WTC11 (cell line): ENCODE data around the gene GGT1. TPM values are rescaled to one million over a fixed set of nuclear protein-coding genes. Genes with fewer than 3 reads are reported as not detected.
A peak's percentile ranks its signal among the peaks of the same experiment; 100 is the strongest.

Experiments
- CDX4 ChIP-seq: fragments of 250-450 bp; sonication (Bioruptor Pico); IDR thresholded peaks from 2 replicates; pipeline ENCODE4 v1.9.0; 2021; ENCODE audit warnings: moderate library complexity, mild to moderate bottlenecking, inconsistent platforms, borderline replicate concordance
- E2F5 ChIP-seq: sonication (generic); formaldehyde crosslinking; IDR thresholded peaks from 2 replicates; pipeline ENCODE4 v1.8.1; 2022; ENCODE audit warnings: mild to moderate bottlenecking, moderate library complexity, missing genetic modification reagents
- ETV6 ChIP-seq: sonication (generic); formaldehyde crosslinking; IDR thresholded peaks from 2 replicates; pipeline ENCODE4 v1.8.1; 2022; ENCODE audit warnings: mild to moderate bottlenecking, missing genetic modification reagents
- FOXK1 ChIP-seq: sonication (generic); formaldehyde crosslinking; IDR thresholded peaks from 2 replicates; pipeline ENCODE4 v1.8.0; 2022; ENCODE audit warnings: mild to moderate bottlenecking, moderate library complexity, missing genetic modification reagents
- GRHL2 ChIP-seq: fragments of 250-450 bp; sonication (Bioruptor Pico); IDR thresholded peaks from 2 replicates; pipeline ENCODE4 v1.8.0; 2022; ENCODE audit warnings: mild to moderate bottlenecking, moderate library complexity; ENCODE audit not compliant: insufficient replicate concordance, severe bottlenecking
- HMGXB4 ChIP-seq: sonication (generic); formaldehyde crosslinking; IDR thresholded peaks from 2 replicates; pipeline ENCODE4 v1.8.1; 2023; ENCODE audit warnings: mild to moderate bottlenecking, moderate library complexity, missing genetic modification reagents
- NFATC4 ChIP-seq: fragments of 250-450 bp; sonication (Bioruptor Pico); IDR thresholded peaks from 2 replicates; pipeline ENCODE4 v1.9.0; 2021; ENCODE audit warnings: mild to moderate bottlenecking
- RELA ChIP-seq: sonication (generic); formaldehyde crosslinking; IDR thresholded peaks from 2 replicates; pipeline ENCODE4 v1.8.1; 2022; ENCODE audit warnings: missing genetic modification reagents, mild to moderate bottlenecking, borderline replicate concordance
- SMAD4 ChIP-seq: sonication (generic); formaldehyde crosslinking; IDR thresholded peaks from 2 replicates; pipeline ENCODE4 v1.8.0; 2022; ENCODE audit warnings: mild to moderate bottlenecking, missing genetic modification reagents
- SOX15 ChIP-seq: fragments of 250-450 bp; sonication (Bioruptor Pico); IDR thresholded peaks from 2 replicates; pipeline ENCODE4 v1.9.0; 2021; ENCODE audit warnings: mild to moderate bottlenecking
- ZBTB21 ChIP-seq: sonication (generic); formaldehyde crosslinking; IDR thresholded peaks from 2 replicates; pipeline ENCODE4 v1.8.1; 2023; ENCODE audit warnings: mild to moderate bottlenecking, missing genetic modification reagents, borderline replicate concordance
- ZNF416 ChIP-seq: fragments of 250-450 bp; sonication (Bioruptor Pico); IDR thresholded peaks from 2 replicates; pipeline ENCODE4 v1.9.0; 2021; ENCODE audit warnings: mild to moderate bottlenecking, inconsistent platforms
- ZNF423 ChIP-seq: fragments of 250-450 bp; sonication (Bioruptor Pico); IDR thresholded peaks from 2 replicates; pipeline ENCODE4 v2.1.2; 2022; ENCODE audit warnings: mild to moderate bottlenecking, moderate library complexity
- ZNF532 ChIP-seq: fragments of 250-450 bp; sonication (Bioruptor Pico); IDR thresholded peaks from 2 replicates; pipeline ENCODE4 v1.9.0; 2021; ENCODE audit warnings: mild to moderate bottlenecking, borderline replicate concordance
- ZNF671 ChIP-seq: fragments of 250-450 bp; sonication (Bioruptor Pico); IDR thresholded peaks from 2 replicates; pipeline ENCODE4 v1.8.0; 2021; ENCODE audit warnings: mild to moderate bottlenecking
- total RNA-seq: library from RNA; stranded (reverse); gene quantifications from 3 replicates; pipeline ENCODE4 v1.2.3, GENCODE V29; 2021
- TF ChIP-seq, protein P1 (sequence below): sonication (generic); formaldehyde crosslinking; IDR thresholded peaks from 2 replicates; pipeline ENCODE4 v1.8.0; 2023; ENCODE audit warnings: mild to moderate bottlenecking, missing genetic modification reagents
- TF ChIP-seq, protein P2 (sequence below): sonication (generic); formaldehyde crosslinking; IDR thresholded peaks from 2 replicates; pipeline ENCODE4 v1.8.0; 2022; ENCODE audit warnings: mild to moderate bottlenecking, missing genetic modification reagents
- TF ChIP-seq, protein P3 (sequence below): fragments of 250-450 bp; sonication (Bioruptor Pico); IDR thresholded peaks from 2 replicates; pipeline ENCODE4 v1.8.0; 2021; ENCODE audit warnings: mild to moderate bottlenecking
- TF ChIP-seq, protein P4 (sequence below): sonication (generic); formaldehyde crosslinking; IDR thresholded peaks from 2 replicates; pipeline ENCODE4 v1.8.1; 2022; ENCODE audit warnings: low read depth, missing genetic modification reagents, borderline replicate concordance
- TF ChIP-seq, protein P5 (sequence below): sonication (generic); formaldehyde crosslinking; IDR thresholded peaks from 2 replicates; pipeline ENCODE4 v1.8.0; 2022; ENCODE audit warnings: mild to moderate bottlenecking, missing genetic modification reagents
- TF ChIP-seq, protein P6 (sequence below): fragments of 250-450 bp; sonication (Bioruptor Pico); IDR thresholded peaks from 2 replicates; pipeline ENCODE4 v1.9.0; 2021; ENCODE audit warnings: mild to moderate bottlenecking

GGT1 gene
- total RNA-seq, 1 experiment from 2014 or later: 33.7 TPM

GRCh38 chr22:24592851-24593558 is 10.0 kb upstream of the GGT1 start, which contains the start of gene LRRC75B (continued):
- TF ChIP-seq FOXK1 (CRISPR knock-in tag): no peak
- TF ChIP-seq RELA (CRISPR knock-in tag): no peak
- TF ChIP-seq, protein P1, sequence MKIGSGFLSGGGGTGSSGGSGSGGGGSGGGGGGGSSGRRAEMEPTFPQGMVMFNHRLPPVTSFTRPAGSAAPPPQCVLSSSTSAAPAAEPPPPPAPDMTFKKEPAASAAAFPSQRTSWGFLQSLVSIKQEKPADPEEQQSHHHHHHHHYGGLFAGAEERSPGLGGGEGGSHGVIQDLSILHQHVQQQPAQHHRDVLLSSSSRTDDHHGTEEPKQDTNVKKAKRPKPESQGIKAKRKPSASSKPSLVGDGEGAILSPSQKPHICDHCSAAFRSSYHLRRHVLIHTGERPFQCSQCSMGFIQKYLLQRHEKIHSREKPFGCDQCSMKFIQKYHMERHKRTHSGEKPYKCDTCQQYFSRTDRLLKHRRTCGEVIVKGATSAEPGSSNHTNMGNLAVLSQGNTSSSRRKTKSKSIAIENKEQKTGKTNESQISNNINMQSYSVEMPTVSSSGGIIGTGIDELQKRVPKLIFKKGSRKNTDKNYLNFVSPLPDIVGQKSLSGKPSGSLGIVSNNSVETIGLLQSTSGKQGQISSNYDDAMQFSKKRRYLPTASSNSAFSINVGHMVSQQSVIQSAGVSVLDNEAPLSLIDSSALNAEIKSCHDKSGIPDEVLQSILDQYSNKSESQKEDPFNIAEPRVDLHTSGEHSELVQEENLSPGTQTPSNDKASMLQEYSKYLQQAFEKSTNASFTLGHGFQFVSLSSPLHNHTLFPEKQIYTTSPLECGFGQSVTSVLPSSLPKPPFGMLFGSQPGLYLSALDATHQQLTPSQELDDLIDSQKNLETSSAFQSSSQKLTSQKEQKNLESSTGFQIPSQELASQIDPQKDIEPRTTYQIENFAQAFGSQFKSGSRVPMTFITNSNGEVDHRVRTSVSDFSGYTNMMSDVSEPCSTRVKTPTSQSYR (CRISPR knock-in tag): no peak
- TF ChIP-seq, protein P2, sequence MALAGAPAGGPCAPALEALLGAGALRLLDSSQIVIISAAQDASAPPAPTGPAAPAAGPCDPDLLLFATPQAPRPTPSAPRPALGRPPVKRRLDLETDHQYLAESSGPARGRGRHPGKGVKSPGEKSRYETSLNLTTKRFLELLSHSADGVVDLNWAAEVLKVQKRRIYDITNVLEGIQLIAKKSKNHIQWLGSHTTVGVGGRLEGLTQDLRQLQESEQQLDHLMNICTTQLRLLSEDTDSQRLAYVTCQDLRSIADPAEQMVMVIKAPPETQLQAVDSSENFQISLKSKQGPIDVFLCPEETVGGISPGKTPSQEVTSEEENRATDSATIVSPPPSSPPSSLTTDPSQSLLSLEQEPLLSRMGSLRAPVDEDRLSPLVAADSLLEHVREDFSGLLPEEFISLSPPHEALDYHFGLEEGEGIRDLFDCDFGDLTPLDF (CRISPR knock-in tag): no peak
- TF ChIP-seq, protein P3, sequence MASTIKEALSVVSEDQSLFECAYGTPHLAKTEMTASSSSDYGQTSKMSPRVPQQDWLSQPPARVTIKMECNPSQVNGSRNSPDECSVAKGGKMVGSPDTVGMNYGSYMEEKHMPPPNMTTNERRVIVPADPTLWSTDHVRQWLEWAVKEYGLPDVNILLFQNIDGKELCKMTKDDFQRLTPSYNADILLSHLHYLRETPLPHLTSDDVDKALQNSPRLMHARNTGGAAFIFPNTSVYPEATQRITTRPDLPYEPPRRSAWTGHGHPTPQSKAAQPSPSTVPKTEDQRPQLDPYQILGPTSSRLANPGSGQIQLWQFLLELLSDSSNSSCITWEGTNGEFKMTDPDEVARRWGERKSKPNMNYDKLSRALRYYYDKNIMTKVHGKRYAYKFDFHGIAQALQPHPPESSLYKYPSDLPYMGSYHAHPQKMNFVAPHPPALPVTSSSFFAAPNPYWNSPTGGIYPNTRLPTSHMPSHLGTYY (CRISPR knock-in tag): no peak
- TF ChIP-seq ZNF416 (CRISPR knock-in tag): no peak
- TF ChIP-seq, protein P4, sequence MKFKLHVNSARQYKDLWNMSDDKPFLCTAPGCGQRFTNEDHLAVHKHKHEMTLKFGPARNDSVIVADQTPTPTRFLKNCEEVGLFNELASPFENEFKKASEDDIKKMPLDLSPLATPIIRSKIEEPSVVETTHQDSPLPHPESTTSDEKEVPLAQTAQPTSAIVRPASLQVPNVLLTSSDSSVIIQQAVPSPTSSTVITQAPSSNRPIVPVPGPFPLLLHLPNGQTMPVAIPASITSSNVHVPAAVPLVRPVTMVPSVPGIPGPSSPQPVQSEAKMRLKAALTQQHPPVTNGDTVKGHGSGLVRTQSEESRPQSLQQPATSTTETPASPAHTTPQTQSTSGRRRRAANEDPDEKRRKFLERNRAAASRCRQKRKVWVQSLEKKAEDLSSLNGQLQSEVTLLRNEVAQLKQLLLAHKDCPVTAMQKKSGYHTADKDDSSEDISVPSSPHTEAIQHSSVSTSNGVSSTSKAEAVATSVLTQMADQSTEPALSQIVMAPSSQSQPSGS (CRISPR knock-in tag): no peak
- TF ChIP-seq, protein P5, sequence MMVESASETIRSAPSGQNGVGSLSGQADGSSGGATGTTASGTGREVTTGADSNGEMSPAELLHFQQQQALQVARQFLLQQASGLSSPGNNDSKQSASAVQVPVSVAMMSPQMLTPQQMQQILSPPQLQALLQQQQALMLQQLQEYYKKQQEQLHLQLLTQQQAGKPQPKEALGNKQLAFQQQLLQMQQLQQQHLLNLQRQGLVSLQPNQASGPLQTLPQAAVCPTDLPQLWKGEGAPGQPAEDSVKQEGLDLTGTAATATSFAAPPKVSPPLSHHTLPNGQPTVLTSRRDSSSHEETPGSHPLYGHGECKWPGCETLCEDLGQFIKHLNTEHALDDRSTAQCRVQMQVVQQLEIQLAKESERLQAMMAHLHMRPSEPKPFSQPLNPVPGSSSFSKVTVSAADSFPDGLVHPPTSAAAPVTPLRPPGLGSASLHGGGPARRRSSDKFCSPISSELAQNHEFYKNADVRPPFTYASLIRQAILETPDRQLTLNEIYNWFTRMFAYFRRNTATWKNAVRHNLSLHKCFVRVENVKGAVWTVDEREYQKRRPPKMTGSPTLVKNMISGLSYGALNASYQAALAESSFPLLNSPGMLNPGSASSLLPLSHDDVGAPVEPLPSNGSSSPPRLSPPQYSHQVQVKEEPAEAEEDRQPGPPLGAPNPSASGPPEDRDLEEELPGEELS (CRISPR knock-in tag): peak; percentile 15; the same call in 1 of the 2 replicates
- no peak for TF ChIP-seq ZNF671 (CRISPR knock-in tag)
- no peak for TF ChIP-seq ZNF423 (CRISPR knock-in tag)
- TF ChIP-seq, protein P6, sequence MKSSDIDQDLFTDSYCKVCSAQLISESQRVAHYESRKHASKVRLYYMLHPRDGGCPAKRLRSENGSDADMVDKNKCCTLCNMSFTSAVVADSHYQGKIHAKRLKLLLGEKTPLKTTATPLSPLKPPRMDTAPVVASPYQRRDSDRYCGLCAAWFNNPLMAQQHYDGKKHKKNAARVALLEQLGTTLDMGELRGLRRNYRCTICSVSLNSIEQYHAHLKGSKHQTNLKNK: no peak
- no peak for TF ChIP-seq CDX4 (CRISPR knock-in tag)
- TF ChIP-seq ZNF532 (CRISPR knock-in tag): no peak
- no peak for TF ChIP-seq SMAD4
- TF ChIP-seq SOX15 (CRISPR knock-in tag): no peak
- TF ChIP-seq ETV6 (CRISPR knock-in tag): no peak; the same call in 1 of the 2 replicates
- TF ChIP-seq HMGXB4 (CRISPR knock-in tag): no peak
- peak; percentile 57; the same call in 1 of the 2 replicates for TF ChIP-seq E2F5 (CRISPR knock-in tag)
- TF ChIP-seq GRHL2 (CRISPR knock-in tag): no peak
- no peak for TF ChIP-seq NFATC4 (CRISPR knock-in tag)
- no peak for TF ChIP-seq ZBTB21 (CRISPR knock-in tag)
